C4-2B (cell line): ENCODE data around the gene SEMA3F.

ENCODE experiments used
- H3K27ac ChIP-seq: fragments of 450-650 bp; 2 replicates; pipeline ENCODE4 v1.5.1; 2017
- ZFX ChIP-seq: fragments of 450-650 bp; IDR thresholded peaks from 2 replicates; pipeline ENCODE4 v1.6.1; 2017
- TF ChIP-seq, protein P1 (sequence below): fragments of 450-650 bp; conservative IDR thresholded peaks from 2 replicates; pipeline ENCODE4 v1.5.1; 2017; ENCODE audit warnings: mild to moderate bottlenecking

Gene SEMA3F

DNA sequence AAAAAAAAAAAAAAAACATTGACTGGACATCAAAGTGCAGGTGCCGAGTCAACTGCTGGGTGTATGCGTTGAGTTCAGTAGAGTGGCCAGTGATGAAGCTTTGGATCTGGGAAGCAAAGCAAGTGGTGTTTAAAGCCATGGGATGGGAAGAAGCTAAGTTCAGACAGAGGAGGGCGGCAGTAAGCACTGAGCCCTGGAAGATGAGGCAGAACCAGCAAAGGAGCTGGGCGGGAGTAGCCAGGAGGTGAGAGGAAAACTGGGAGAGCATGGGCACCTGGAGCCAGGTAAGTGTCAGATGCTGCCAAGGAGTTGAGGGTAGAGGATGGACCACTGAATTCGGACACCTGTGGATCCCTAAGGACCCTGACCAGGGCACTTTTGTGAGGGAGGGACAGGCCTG is 69.5 kb downstream of the SEMA3F start:
- TF ChIP-seq, protein P1, sequence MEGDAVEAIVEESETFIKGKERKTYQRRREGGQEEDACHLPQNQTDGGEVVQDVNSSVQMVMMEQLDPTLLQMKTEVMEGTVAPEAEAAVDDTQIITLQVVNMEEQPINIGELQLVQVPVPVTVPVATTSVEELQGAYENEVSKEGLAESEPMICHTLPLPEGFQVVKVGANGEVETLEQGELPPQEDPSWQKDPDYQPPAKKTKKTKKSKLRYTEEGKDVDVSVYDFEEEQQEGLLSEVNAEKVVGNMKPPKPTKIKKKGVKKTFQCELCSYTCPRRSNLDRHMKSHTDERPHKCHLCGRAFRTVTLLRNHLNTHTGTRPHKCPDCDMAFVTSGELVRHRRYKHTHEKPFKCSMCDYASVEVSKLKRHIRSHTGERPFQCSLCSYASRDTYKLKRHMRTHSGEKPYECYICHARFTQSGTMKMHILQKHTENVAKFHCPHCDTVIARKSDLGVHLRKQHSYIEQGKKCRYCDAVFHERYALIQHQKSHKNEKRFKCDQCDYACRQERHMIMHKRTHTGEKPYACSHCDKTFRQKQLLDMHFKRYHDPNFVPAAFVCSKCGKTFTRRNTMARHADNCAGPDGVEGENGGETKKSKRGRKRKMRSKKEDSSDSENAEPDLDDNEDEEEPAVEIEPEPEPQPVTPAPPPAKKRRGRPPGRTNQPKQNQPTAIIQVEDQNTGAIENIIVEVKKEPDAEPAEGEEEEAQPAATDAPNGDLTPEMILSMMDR: no peak
- no peak for TF ChIP-seq ZFX
- H3K27ac ChIP-seq: no peak overlapping the region

DNA sequence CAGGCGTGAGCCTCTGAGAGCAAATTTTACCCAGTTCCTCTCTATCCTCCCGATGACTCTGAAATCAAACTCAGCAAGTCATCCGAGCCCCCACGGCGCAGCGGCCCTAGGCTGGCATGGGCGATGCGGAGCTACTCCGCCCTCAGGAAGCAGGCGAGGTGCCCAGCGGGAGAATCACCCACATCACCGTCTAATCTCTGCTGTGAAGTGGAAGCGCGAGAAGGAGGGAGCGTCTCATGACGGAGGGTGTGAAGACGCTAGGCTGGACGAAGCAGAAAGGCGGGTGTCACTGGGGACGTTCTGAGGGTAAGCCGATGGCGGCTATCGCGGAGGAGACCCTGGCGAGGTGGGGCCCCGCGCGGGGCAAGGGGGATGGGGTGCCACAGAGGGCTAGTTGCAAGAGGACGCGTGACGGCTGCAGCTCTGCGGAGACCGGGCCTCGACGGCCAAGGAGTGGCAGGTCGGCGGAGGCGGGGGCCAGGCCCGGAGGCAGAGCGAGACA is 71.8 kb downstream of the SEMA3F start:
- TF ChIP-seq ZFX: no peak; the same call in 1 of the 2 replicates
- TF ChIP-seq, protein P1: no peak
- peak overlapping the region; percentile 79 for H3K27ac ChIP-seq

DNA sequence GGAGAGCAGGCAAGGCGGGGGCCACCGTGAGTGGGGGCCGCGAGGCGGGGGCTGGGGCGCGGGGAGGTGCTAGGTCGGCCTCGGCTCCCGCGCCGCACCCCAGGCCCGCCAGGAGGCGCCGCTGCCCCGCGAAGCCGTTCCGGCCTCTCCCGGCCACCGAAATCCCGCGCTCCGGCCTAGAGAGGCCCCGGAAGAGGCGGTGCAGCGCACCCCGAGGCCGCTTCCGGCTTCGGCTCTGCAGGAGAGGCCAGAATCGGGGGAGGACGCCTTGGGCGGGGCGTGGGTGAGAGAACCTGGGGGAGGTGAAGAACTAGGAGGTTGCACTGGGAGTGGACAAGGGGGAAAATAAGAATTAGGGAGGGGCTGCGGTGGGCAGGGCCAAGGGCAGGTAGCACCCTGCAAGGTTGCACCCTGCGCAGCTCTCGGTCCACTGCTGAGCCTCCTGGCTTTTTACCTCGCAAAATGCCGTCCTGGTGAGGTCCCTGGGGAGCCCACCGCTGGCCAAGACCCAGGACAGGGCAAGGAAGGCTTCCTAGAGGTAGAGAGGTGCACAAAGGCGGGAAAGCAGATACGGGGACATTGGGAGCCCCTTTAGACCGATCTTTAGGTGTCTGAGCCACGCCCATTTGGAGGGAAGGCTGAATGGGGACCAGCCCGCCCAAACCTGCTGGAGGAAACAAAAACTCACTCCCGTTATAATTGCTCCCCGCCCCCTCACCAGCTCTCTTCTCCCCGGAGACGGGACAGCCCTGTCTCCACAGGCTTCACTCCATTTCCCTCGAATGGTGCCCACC is 72.5 kb downstream of the SEMA3F start:
- peak overlapping the region; percentile 79 for H3K27ac ChIP-seq
- TF ChIP-seq, protein P1: peak; percentile 92
- TF ChIP-seq ZFX: 0 out of 2 replicates have a peak, but pooled peaks have one; percentile 38

DNA sequence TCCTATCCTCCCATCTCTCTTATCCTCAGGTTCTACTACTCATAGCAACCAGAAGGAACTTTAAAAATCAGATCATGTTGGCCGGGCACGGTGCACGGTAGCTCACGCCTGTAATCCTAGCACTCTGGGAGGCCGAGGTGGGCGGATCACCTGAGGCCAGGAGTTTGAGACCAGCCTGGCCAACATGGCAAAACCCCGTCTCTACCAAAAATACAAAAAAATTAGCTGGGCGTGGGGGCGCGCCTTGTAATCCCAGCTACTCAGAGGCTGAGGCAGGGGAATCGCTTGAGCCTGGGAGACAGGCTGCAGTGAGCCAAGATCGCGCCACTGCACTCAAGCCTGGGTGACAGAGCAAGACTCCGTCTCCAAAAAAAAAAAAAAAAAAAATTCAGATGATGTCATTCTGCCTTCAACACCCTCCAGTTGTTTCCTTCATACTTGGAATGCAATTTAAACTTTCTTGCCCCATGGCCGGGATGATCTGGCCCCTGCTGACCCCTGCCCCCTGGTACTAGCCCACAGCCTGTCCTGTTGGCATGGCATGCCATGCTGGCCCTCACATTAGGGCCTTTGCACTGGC is 73.2 kb downstream of the SEMA3F start:
- peak overlapping the region; percentile 79 for H3K27ac ChIP-seq

DNA sequence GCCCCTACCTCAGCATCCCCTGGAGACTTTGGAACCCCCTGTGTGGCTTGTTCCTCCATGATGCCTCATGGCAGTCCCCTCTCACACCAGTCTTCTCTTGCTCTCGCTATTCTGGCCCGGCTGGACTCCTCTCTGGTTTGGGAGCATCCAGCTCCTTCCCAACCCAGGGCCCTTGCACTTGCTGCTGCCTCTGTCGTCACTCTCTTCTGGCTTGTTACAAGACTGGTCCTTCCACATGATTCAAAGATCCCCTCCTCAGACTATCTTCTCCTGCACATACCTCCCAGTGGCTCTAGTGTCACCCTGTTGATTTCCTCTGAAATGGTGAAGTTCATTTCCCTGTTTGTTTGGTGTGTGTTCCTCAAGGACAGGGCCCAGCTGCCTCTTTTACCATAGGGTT is 74.4 kb downstream of the SEMA3F start:
- TF ChIP-seq, protein P1: no peak
- TF ChIP-seq ZFX: no peak
- H3K27ac ChIP-seq: no peak overlapping the region; the same call in 1 of the 2 replicates

DNA sequence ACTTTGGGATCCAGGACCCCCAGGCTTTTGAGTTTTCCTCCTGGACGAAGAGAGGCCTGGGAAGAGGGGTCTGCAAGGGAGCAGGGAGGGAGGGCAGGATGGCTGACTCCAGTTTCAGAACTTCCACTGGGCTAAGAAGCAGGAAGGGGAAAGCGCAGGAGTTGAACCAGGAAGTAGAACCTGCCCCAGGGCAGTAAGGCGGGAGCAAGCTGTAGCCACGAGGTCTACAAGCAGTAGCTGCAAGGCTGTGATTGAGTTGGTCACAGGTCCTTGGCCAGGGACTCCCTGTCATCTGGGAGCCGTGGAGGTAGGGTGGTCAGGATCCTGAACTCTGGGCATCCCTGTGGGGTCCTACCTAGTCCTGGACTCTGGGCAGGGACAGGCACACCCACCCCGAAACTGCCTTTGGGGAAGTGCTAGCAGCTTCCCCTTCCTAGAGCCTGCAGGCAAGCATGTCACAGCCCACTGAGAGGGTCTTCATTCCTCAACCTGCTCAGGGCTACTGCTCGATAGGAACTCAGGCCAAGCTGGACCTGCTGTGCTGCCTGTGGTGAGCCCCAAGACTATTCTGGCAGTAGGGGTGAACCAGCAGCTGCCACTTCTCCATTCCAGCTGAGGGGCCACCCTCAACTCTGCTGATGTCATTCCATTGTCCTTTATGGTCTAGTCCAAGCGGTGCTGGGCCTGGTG is 75.1 kb downstream of the SEMA3F start:
- H3K27ac ChIP-seq: 0 out of 2 replicates have a peak overlapping the region, but pooled peaks have one; percentile 4
- no peak for TF ChIP-seq ZFX
- TF ChIP-seq, protein P1: no peak

DNA sequence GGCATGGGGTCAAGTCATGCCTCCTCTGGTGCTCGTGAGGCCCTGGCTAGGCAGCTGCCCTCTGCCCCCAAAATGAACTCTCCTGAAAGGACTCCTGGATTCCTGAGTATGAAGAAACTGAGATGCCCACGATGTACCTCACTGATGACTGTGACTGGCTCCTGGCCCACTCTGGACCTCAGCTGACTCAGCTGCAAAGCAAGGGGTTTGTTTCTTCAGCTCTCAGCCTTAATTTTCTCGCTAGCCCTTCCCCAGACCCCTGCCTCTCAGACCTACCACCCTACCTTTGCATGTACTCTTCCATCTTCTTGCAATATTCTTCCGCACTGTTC is 75.6 kb downstream of the SEMA3F start:
- TF ChIP-seq ZFX: no peak
- TF ChIP-seq, protein P1: no peak
- H3K27ac ChIP-seq: no peak overlapping the region
